HEK293 (cell line): ENCODE measurements around the gene PEAK3.

Source experiments
- CTCF ChIA-PET: fragments of 350-600 bp; formaldehyde crosslinking; extraction: SDS; loops from one replicate; lab custom pipeline; 2021; ENCODE audit warnings: antibody characterized with exemption; lab: Yijun Ruan, JAX
- POLR2A ChIA-PET: fragments of 300-600 bp; formaldehyde crosslinking; extraction: SDS; loops from one replicate; lab custom pipeline; 2020; ENCODE audit warnings: antibody characterized with exemption, inconsistent platforms; lab: Yijun Ruan, JAX
- H3K27ac ChIP-seq: fragments of 200-500 bp; sonication (Bioruptor generic); 2 replicates; pipeline ENCODE4 v1.5.1; 2014; ENCODE audit warnings: low read depth, low read length, control low read depth, inconsistent platforms; ENCODE audit errors: extremely low read depth
- H3K36me3 ChIP-seq, 2 experiments: fragments of 200-500 bp in 1 of 2; sonication (Bioruptor generic) in 1 of 2; 1 replicate in 1 of 2; 2 replicates in 1 of 2; pipeline ENCODE4 v1.5.1; 2014 to 2017; ENCODE audit warnings: inconsistent platforms in 2 of 2, low read length in 2 of 2; ENCODE audit not compliant: control insufficient read depth in 2 of 2, insufficient read depth in 1 of 2
- H3K4me1 ChIP-seq: fragments of 200-500 bp; sonication (Bioruptor generic); 2 replicates; pipeline ENCODE4 v1.5.1; 2014; ENCODE audit warnings: mild to moderate bottlenecking, low read length, inconsistent platforms; ENCODE audit not compliant: control insufficient read depth, insufficient read depth
- H3K4me3 ChIP-seq: 2 replicates; pipeline ENCODE4 v1.5.1; 2011; ENCODE audit warnings: low read depth, mild to moderate bottlenecking, control low read depth, low read length, moderate library complexity
- H3K9me3 ChIP-seq: fragments of 200-500 bp; sonication (Bioruptor generic); 2 replicates; pipeline ENCODE4 v1.5.1; 2014; ENCODE audit warnings: low read depth, low read length, inconsistent platforms; ENCODE audit not compliant: control insufficient read depth, insufficient read depth
- BCL11A ChIP-seq: fragments of 450-650 bp; formaldehyde crosslinking; IDR thresholded peaks from 2 replicates; pipeline ENCODE4 v1.5.1; 2016; ENCODE audit warnings: low read depth, missing biosample characterization, missing genetic modification characterization
- EGR2 ChIP-seq: fragments of 450-650 bp; formaldehyde crosslinking; IDR thresholded peaks from 2 replicates; pipeline ENCODE4 v1.5.1; 2016; ENCODE audit warnings: low read depth, missing biosample characterization, missing genetic modification characterization
- GLIS1 ChIP-seq: fragments of 450-650 bp; formaldehyde crosslinking; IDR thresholded peaks from 2 replicates; pipeline ENCODE4 v1.5.1; 2016; ENCODE audit warnings: missing biosample characterization, missing genetic modification characterization
- SCRT1 ChIP-seq: fragments of 450-650 bp; formaldehyde crosslinking; IDR thresholded peaks from 2 replicates; pipeline ENCODE4 v1.5.1; 2016; ENCODE audit warnings: missing biosample characterization, missing genetic modification characterization, borderline replicate concordance
- SCRT2 ChIP-seq: fragments of 450-650 bp; formaldehyde crosslinking; IDR thresholded peaks from 2 replicates; pipeline ENCODE4 v1.5.1; 2016; ENCODE audit warnings: missing biosample characterization, missing genetic modification characterization
- SETDB1 ChIP-seq: IDR thresholded peaks from one replicate; pipeline ENCODE4 v1.6.1; 2017; ENCODE audit warnings: mild to moderate bottlenecking, low read length, moderate library complexity, mixed read lengths; ENCODE audit not compliant: insufficient read length
- ZBTB20 ChIP-seq: fragments of 450-650 bp; formaldehyde crosslinking; IDR thresholded peaks from 2 replicates; pipeline ENCODE4 v1.5.1; 2016; ENCODE audit warnings: missing biosample characterization, missing genetic modification characterization
- ZFHX2 ChIP-seq: fragments of 450-650 bp; formaldehyde crosslinking; conservative IDR thresholded peaks from 2 replicates; pipeline ENCODE4 v1.5.1; 2016; ENCODE audit warnings: missing biosample characterization, missing genetic modification characterization
- ZNF10 ChIP-seq: fragments of 450-650 bp; formaldehyde crosslinking; IDR thresholded peaks from 2 replicates; pipeline ENCODE4 v1.5.1; 2017; ENCODE audit warnings: missing biosample characterization, missing genetic modification characterization
- ZNF121 ChIP-seq: fragments of 450-650 bp; formaldehyde crosslinking; IDR thresholded peaks from 2 replicates; pipeline ENCODE4 v1.5.1; 2016; ENCODE audit warnings: missing biosample characterization, missing genetic modification characterization
- ZNF140 ChIP-seq: fragments of 450-650 bp; formaldehyde crosslinking; IDR thresholded peaks from 2 replicates; pipeline ENCODE4 v1.5.1; 2016; ENCODE audit warnings: missing biosample characterization, missing genetic modification characterization
- ZNF157 ChIP-seq: fragments of 450-650 bp; formaldehyde crosslinking; IDR thresholded peaks from 2 replicates; pipeline ENCODE4 v1.5.1; 2016; ENCODE audit warnings: missing biosample characterization, missing genetic modification characterization
- ZNF23 ChIP-seq: fragments of 450-650 bp; formaldehyde crosslinking; IDR thresholded peaks from 2 replicates; pipeline ENCODE4 v1.5.1; 2016; ENCODE audit warnings: missing biosample characterization, missing genetic modification characterization, borderline replicate concordance
- ZNF335 ChIP-seq: fragments of 450-650 bp; formaldehyde crosslinking; conservative IDR thresholded peaks from 2 replicates; pipeline ENCODE4 v1.5.1; 2016; ENCODE audit warnings: missing biosample characterization, missing genetic modification characterization
- ZNF664 ChIP-seq: fragments of 450-650 bp; formaldehyde crosslinking; IDR thresholded peaks from 2 replicates; pipeline ENCODE4 v1.5.1; 2016; ENCODE audit warnings: missing biosample characterization, missing genetic modification characterization
- ZNF792 ChIP-seq: fragments of 450-650 bp; formaldehyde crosslinking; IDR thresholded peaks from 2 replicates; pipeline ENCODE4 v1.5.1; 2016; ENCODE audit warnings: missing biosample characterization, missing genetic modification characterization
- ZSCAN23 ChIP-seq: fragments of 450-650 bp; formaldehyde crosslinking; IDR thresholded peaks from 2 replicates; pipeline ENCODE4 v1.5.1; 2016; ENCODE audit warnings: missing biosample characterization, missing genetic modification characterization
- TF ChIP-seq, protein P1 (sequence below): fragments of 450-650 bp; formaldehyde crosslinking; optimal IDR thresholded peaks from 2 replicates; pipeline ENCODE3; 2016; ENCODE audit warnings: missing biosample characterization, mild to moderate bottlenecking, missing genetic modification characterization
- TF ChIP-seq, protein P2 (sequence below): fragments of 450-650 bp; formaldehyde crosslinking; IDR thresholded peaks from 2 replicates; pipeline ENCODE4 v1.5.1; 2016; ENCODE audit warnings: missing biosample characterization, missing genetic modification characterization
- TF ChIP-seq, protein P3 (sequence below): fragments of 450-650 bp; formaldehyde crosslinking; IDR thresholded peaks from 2 replicates; pipeline ENCODE4 v1.5.1; 2017; ENCODE audit warnings: missing biosample characterization, missing genetic modification characterization

The PEAK3 gene

DNA sequence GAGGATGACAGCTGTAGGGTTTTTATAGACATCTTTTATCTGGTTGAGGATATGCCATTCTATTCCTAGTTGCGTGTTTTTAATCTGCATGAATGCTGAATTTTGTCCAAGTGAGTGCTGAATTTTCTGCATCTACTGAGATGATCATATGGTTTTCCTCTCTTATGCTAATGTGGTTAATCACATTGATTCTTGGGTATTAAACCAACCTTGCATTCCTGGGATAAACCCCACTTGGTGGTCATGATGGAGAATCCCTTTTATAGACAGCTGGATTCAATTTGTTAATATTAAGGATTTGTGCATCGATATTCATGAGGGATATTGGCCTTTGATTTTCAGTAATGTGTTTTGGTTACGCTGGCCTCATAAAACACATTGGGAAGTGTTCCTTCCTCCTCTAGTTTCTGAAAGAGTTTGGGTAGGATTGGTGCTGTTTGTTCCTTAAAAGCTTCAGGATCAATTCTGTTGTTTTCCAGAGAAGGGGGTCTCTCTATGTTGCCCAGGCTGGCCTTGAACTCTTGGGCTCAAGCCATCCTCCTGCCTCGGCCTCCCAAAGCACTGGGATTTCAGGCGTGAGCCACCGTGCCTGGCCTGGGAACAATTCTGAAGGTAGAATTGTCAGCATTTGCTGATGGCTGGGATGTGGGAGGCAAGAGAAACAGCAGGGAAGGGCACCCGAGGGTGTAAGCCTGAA is 33.3 kb upstream of the PEAK3 start:
- POLR2A ChIA-PET: interaction anchor here (1.9 kb wide), 1 partner anchor 13 kb away, joined by 6 read pairs; the partner anchor contains the start of gene LSM7
- Histone ChIP-seq H3K9me3 (no peaks in the 10 kb centered on the region), H3K36me3 (no peaks in the 10 kb centered on the region), H3K27ac (no peak overlapping the region), H3K4me3 (no peak overlapping the region)
- CTCF ChIA-PET: interaction anchor here (0.6 to 1.4 kb wide), 6 partner anchors 32 to 165 kb away, joined by 3 to 5 read pairs (median 4); no protein-coding TSS in a partner anchor
- TF ChIP-seq, protein P1, sequence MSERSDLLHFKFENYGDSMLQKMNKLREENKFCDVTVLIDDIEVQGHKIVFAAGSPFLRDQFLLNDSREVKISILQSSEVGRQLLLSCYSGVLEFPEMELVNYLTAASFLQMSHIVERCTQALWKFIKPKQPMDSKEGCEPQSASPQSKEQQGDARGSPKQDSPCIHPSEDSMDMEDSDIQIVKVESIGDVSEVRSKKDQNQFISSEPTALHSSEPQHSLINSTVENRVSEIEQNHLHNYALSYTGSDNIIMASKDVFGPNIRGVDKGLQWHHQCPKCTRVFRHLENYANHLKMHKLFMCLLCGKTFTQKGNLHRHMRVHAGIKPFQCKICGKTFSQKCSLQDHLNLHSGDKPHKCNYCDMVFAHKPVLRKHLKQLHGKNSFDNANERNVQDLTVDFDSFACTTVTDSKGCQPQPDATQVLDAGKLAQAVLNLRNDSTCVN (tag by site-specific recombination): no peak
- TF ChIP-seq SETDB1: peak; percentile 65
- TF ChIP-seq, all 188 proteins: peak for 1
- no peaks in the 10 kb centered on the region for H3K4me1 ChIP-seq

DNA sequence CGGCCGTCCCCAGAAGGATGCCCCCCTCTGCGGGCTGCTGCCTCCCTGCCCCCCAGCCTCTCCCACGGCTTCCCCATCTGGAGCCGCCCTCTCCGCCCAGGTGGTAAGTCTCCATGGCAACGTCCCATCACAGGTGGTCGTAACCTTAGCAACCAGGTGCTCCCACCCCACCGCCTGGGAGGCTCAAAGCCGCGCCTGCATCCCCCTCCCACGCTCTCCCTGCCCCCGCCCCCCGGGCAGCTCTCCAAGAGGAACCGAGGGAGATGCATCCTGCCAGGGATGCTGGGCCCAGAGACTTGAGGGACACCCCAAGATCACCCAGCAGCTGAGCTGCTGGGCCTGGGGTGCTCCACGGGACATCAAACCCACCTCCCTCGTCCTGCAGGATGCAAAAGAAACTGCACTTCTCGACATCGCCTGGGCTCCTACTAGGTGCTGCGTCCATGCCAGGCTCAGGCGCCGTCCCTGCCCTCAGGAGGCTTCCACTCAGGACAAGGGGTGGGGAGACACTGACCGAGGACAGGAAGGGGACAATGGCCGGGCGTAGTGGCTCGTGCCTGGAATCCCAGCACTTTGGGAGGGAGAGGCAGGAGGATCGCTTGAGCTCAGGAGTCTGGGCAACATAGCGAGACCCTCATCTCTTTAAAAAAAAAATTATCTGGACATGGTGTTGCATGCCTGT is 31.0 kb upstream of the PEAK3 start:
- POLR2A ChIA-PET: no interaction called here
- H3K9me3 ChIP-seq: no peaks in the 10 kb centered on the region
- no peak overlapping the region for H3K4me3 ChIP-seq
- H3K36me3 ChIP-seq: no peaks in the 10 kb centered on the region
- CTCF ChIA-PET: no interaction called here
- 0 out of 2 replicates have a peak, but pooled peaks have one; percentile 43 for TF ChIP-seq EGR2 (tag by site-specific recombination)
- TF ChIP-seq ZSCAN23: no peak
- peak; percentile 20; the same call in 1 of the 2 replicates for TF ChIP-seq ZFHX2 (tag by site-specific recombination)
- TF ChIP-seq GLIS1 (tag by site-specific recombination): peak; percentile 81
- no peaks in the 10 kb centered on the region for H3K4me1 ChIP-seq
- no peak overlapping the region for H3K27ac ChIP-seq

DNA sequence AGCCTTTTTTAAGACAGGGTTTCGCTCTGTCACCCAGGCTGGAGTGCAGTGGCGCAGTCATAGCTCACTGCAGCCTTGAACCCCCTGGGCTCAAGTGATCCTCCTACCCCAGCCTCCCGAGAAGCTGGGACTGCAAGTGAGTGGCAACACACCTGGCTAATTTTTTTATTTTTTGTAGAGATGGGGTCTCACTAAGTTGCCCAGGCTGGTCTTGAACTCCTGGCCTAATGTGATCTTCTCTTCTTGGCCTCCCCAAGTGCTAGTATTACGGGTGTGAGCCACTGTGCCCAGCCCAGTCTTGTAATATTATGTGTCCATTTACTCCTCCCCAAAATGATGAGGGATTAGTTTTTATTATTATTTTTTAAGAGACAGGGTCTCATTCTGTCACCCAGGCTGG is 29.1 kb upstream of the PEAK3 start:
- TF ChIP-seq BCL11A: no peak
- TF ChIP-seq ZNF121 (tag by site-specific recombination): peak; percentile 69; the same call in 1 of the 2 replicates
- TF ChIP-seq, all 188 proteins: peak for 1
- POLR2A ChIA-PET: interaction anchor here (0.7 kb wide), 1 partner anchor 215 kb away, joined by 4 read pairs; no protein-coding TSS in a partner anchor
- no peaks in the 10 kb centered on the region for H3K4me1 ChIP-seq
- no peaks in the 10 kb centered on the region for H3K36me3 ChIP-seq
- H3K27ac ChIP-seq: no peak overlapping the region
- H3K9me3 ChIP-seq: no peaks in the 10 kb centered on the region
- CTCF ChIA-PET: no interaction called here
- no peak overlapping the region for H3K4me3 ChIP-seq

DNA sequence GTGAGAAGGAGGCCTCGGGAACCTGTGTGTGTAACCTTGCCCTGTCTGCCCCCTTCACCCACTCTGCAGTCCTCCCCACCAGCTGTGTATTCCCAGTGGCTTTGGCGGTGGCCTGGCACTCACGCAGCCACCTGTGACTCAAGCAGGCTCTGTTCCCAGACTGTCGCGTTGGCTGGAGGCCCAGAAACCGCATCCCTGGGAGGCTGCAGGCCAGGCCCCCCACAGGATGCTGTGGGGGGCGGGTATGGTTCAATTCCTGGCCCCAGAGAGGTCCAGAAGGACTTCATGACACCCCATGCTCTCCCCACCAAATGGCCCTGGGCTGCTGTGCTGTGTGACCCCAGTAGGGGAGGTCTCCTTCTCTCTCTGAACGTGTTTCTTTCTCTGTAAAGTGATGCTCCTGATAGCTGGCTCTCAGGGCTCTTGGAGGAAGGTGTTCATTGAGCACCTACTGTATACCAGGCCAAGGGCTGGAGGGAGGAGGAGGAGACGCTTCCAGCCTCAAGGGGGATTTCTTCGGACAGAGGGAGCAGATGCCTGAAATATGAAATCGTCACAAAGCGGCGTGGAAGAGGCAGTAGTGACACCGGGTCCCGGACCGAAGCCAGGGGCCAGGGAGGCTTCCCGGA is 27.9 kb upstream of the PEAK3 start:
- ChIA-PET CTCF (interaction anchor here (0.6 kb wide), 1 partner anchor 152 kb away, joined by 4 read pairs; no protein-coding TSS in a partner anchor), POLR2A (no interaction called here)
- no peak overlapping the region for H3K27ac ChIP-seq
- no peaks in the 10 kb centered on the region for H3K9me3 ChIP-seq
- H3K36me3 ChIP-seq: no peaks in the 10 kb centered on the region
- H3K4me3 ChIP-seq: no peak overlapping the region
- no peaks in the 10 kb centered on the region for H3K4me1 ChIP-seq
- TF ChIP-seq EGR2 (tag by site-specific recombination) (0 out of 2 replicates have a peak, but pooled peaks have one; percentile 17), GLIS1 (tag by site-specific recombination) (peak; percentile 100), ZNF335 (peak; percentile 89), ZBTB20 (tag by site-specific recombination) (peak; percentile 59; the same call in 1 of the 2 replicates), SCRT2 (tag by site-specific recombination) (peak; percentile 97), ZNF664 (tag by site-specific recombination) (peak; percentile 87; the same call in 1 of the 2 replicates), ZNF10 (tag by site-specific recombination) (no peak), ZNF792 (peak; percentile 67; the same call in 1 of the 2 replicates), ZNF23 (tag by site-specific recombination) (no peak), ZNF157 (tag by site-specific recombination) (no peak), ZNF140 (tag by site-specific recombination) (no peak), SCRT1 (tag by site-specific recombination) (peak; percentile 79; the same call in 1 of the 2 replicates)
- TF ChIP-seq, protein P2, sequence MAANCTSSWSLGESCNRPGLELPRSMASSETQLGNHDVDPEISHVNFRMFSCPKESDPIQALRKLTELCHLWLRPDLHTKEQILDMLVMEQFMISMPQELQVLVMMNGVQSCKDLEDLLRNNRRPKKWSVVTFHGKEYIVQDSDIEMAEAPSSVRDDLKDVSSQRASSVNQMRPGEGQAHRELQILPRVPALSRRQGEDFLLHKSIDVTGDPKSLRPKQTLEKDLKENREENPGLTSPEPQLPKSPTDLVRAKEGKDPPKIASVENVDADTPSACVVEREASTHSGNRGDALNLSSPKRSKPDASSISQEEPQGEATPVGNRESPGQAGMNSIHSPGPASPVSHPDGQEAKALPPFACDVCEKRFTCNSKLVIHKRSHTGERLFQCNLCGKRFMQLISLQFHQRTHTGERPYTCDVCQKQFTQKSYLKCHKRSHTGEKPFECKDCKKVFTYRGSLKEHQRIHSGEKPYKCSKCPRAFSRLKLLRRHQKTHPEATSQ: no peak
- TF ChIP-seq, protein P3, sequence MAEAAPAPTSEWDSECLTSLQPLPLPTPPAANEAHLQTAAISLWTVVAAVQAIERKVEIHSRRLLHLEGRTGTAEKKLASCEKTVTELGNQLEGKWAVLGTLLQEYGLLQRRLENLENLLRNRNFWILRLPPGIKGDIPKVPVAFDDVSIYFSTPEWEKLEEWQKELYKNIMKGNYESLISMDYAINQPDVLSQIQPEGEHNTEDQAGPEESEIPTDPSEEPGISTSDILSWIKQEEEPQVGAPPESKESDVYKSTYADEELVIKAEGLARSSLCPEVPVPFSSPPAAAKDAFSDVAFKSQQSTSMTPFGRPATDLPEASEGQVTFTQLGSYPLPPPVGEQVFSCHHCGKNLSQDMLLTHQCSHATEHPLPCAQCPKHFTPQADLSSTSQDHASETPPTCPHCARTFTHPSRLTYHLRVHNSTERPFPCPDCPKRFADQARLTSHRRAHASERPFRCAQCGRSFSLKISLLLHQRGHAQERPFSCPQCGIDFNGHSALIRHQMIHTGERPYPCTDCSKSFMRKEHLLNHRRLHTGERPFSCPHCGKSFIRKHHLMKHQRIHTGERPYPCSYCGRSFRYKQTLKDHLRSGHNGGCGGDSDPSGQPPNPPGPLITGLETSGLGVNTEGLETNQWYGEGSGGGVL (tag by site-specific recombination): peak; percentile 75
